HepG2 (cell line): Measurements from ENCODE around the gene EPC1.

ENCODE experiments used
- CCDC6 ChIP-seq: sonication (generic); formaldehyde crosslinking; IDR thresholded peaks from 2 replicates; pipeline ENCODE4 v1.8.1; 2022; ENCODE audit warnings: mild to moderate bottlenecking, missing genetic modification reagents, moderate library complexity
- DNMT3B ChIP-seq: conservative IDR thresholded peaks from 2 replicates; pipeline ENCODE4 v1.6.1; 2016; ENCODE audit warnings: missing biosample characterization, control low read depth
- EZH2 ChIP-seq: conservative IDR thresholded peaks from 2 replicates; pipeline ENCODE4 v1.6.1; 2012; ENCODE audit warnings: mild to moderate bottlenecking, low read depth, low read length, moderate library complexity
- JUN ChIP-seq: sonication (generic); formaldehyde crosslinking; IDR thresholded peaks from 2 replicates; pipeline ENCODE4 v1.4.0; 2020; ENCODE audit warnings: mild to moderate bottlenecking, missing genetic modification reagents
- MAFK ChIP-seq, 2 experiments: IDR thresholded peaks in 1 of 2; conservative IDR thresholded peaks in 1 of 2; 2 replicates each; pipeline ENCODE4 v1.6.1; 2011; ENCODE audit warnings: improper control_type of control experiment in 2 of 2, low read length in 2 of 2
- MYC ChIP-seq: sonication (generic); formaldehyde crosslinking; IDR thresholded peaks from 2 replicates; pipeline ENCODE4 v1.9.0; 2021; ENCODE audit warnings: missing genetic modification reagents, borderline replicate concordance
- RFX5 ChIP-seq: IDR thresholded peaks from 2 replicates; pipeline ENCODE4 v1.6.1; 2011; ENCODE audit warnings: low read depth, low read length, improper control_type of control experiment
- YY1 ChIP-seq: IDR thresholded peaks from 2 replicates; pipeline ENCODE4 v1.6.1; 2011; ENCODE audit warnings: low read length, low read depth, moderate library complexity, mild to moderate bottlenecking; ENCODE audit not compliant: insufficient read depth, insufficient replicate concordance
- ZBTB7B ChIP-seq: sonication (generic); formaldehyde crosslinking; IDR thresholded peaks from 2 replicates; pipeline ENCODE4 v1.4.0; 2020; ENCODE audit warnings: missing genetic modification reagents
- ZNF367 ChIP-seq: sonication (generic); formaldehyde crosslinking; IDR thresholded peaks from 2 replicates; pipeline ENCODE4 v1.4.0; 2020; ENCODE audit warnings: missing genetic modification reagents, borderline replicate concordance
- TF ChIP-seq, protein P1 (sequence below): sonication (generic); formaldehyde crosslinking; conservative IDR thresholded peaks from 2 replicates; pipeline ENCODE4 v1.8.0; 2022; ENCODE audit warnings: low read depth, missing genetic modification reagents
- TF ChIP-seq, protein P2 (sequence below): sonication (generic); formaldehyde crosslinking; IDR thresholded peaks from 2 replicates; pipeline ENCODE4 v1.5.0; 2020; ENCODE audit warnings: mild to moderate bottlenecking, missing genetic modification reagents, moderate library complexity
- TF ChIP-seq, protein P3 (sequence below), 2 experiments: IDR thresholded peaks; 2 replicates each; pipeline ENCODE4 v1.6.1; 2011 to 2012; ENCODE audit warnings: low read length in 2 of 2, borderline replicate concordance in 1 of 2, low read depth in 1 of 2, mild to moderate bottlenecking in 1 of 2, moderate library complexity in 1 of 2

DNA sequence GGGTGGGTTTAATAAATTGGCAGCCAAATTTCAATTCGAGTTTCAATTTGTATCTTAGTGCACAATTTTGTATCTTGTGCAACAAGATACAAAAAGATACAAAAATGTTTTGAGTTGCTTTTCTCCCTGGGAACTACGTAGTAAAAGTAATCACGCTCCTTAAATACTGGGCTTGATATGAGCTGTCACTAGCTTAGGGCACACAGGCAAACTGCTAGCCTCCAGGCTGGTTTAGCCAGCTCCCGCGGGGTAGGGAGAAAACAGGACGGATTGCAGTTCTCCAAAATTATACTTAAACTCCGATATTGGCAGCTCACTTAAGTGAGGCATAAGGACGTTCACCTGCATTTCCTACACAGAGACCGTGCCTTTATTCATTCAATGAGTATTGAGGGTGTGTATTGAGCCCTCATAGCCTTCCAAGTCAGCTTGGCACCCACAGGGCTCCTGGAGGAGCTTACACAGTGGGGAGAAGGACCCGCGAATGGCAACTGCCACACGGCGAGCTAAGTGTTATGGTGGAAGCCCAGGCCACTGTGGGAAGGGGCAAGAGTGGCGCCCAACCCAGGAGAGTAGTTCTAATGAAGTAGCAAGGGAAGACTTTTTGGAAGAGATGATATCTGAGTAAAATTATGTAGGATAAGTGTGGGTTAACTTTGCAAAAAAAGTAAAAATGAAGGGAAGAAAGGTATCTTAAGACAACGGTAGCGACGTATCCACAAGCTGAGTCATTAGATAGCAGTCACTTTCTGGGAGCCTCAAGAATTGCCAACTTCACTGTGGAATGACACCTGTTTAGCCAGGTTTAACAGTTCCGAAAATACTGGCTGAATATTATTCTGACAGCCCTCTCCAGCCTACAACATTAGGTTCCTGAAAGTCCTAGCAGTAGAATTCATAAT is 1.6 kb upstream of the EPC1 start:
- TF ChIP-seq DNMT3B (CRISPR knock-in tag) (no peak), CCDC6 (CRISPR knock-in tag) (no peak), ZBTB7B (CRISPR knock-in tag) (no peak), YY1 (no peak), JUN (CRISPR knock-in tag) (no peak), RFX5 (no peak), EZH2 (no peak), ZNF367 (CRISPR knock-in tag) (no peak), MYC (CRISPR knock-in tag) (no peak), MAFK (conservative IDR thresholded peaks at IDR 0.05 in 1 of 2, IDR thresholded peaks at IDR 0.05 in 1 of 2; ENCODE audit: low read length in 2 of 2) (no peak)
- TF ChIP-seq, protein P1, sequence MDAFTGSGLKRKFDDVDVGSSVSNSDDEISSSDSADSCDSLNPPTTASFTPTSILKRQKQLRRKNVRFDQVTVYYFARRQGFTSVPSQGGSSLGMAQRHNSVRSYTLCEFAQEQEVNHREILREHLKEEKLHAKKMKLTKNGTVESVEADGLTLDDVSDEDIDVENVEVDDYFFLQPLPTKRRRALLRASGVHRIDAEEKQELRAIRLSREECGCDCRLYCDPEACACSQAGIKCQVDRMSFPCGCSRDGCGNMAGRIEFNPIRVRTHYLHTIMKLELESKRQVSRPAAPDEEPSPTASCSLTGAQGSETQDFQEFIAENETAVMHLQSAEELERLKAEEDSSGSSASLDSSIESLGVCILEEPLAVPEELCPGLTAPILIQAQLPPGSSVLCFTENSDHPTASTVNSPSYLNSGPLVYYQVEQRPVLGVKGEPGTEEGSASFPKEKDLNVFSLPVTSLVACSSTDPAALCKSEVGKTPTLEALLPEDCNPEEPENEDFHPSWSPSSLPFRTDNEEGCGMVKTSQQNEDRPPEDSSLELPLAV, result no peak
- TF ChIP-seq, protein P2, sequence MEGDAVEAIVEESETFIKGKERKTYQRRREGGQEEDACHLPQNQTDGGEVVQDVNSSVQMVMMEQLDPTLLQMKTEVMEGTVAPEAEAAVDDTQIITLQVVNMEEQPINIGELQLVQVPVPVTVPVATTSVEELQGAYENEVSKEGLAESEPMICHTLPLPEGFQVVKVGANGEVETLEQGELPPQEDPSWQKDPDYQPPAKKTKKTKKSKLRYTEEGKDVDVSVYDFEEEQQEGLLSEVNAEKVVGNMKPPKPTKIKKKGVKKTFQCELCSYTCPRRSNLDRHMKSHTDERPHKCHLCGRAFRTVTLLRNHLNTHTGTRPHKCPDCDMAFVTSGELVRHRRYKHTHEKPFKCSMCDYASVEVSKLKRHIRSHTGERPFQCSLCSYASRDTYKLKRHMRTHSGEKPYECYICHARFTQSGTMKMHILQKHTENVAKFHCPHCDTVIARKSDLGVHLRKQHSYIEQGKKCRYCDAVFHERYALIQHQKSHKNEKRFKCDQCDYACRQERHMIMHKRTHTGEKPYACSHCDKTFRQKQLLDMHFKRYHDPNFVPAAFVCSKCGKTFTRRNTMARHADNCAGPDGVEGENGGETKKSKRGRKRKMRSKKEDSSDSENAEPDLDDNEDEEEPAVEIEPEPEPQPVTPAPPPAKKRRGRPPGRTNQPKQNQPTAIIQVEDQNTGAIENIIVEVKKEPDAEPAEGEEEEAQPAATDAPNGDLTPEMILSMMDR (CRISPR knock-in tag), result no peak
- TF ChIP-seq, protein P3, sequence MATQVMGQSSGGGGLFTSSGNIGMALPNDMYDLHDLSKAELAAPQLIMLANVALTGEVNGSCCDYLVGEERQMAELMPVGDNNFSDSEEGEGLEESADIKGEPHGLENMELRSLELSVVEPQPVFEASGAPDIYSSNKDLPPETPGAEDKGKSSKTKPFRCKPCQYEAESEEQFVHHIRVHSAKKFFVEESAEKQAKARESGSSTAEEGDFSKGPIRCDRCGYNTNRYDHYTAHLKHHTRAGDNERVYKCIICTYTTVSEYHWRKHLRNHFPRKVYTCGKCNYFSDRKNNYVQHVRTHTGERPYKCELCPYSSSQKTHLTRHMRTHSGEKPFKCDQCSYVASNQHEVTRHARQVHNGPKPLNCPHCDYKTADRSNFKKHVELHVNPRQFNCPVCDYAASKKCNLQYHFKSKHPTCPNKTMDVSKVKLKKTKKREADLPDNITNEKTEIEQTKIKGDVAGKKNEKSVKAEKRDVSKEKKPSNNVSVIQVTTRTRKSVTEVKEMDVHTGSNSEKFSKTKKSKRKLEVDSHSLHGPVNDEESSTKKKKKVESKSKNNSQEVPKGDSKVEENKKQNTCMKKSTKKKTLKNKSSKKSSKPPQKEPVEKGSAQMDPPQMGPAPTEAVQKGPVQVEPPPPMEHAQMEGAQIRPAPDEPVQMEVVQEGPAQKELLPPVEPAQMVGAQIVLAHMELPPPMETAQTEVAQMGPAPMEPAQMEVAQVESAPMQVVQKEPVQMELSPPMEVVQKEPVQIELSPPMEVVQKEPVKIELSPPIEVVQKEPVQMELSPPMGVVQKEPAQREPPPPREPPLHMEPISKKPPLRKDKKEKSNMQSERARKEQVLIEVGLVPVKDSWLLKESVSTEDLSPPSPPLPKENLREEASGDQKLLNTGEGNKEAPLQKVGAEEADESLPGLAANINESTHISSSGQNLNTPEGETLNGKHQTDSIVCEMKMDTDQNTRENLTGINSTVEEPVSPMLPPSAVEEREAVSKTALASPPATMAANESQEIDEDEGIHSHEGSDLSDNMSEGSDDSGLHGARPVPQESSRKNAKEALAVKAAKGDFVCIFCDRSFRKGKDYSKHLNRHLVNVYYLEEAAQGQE (IDR thresholded peaks at IDR 0.05; ENCODE audit: borderline replicate concordance in 1 of 2, low read depth in 1 of 2, low read length in 2 of 2), result no peak
